ENCODE measurements around the gene EFNB3. TPM values are rescaled to one million over a fixed set of nuclear protein-coding genes. Genes with fewer than 3 reads are reported as not detected.
A peak's percentile ranks its signal among the peaks of the same experiment; 100 is the strongest.

Gene EFNB3
- total RNA-seq, 1 donor from 2014 or later = 0.08 TPM

- Mint-ChIP-seq H3K27ac (peak overlapping the region; percentile 20), H3K4me3 (no peak overlapping the region)
Observed at GRCh38 chr17:7705269-7706255, 560 bp downstream of the EFNB3 start.

GRCh38 chr17:7706631-7707354 lies 1.8 kb downstream of the EFNB3 start:
- Mint-ChIP-seq H3K36me3 (ENCODE audit: low read depth) (peaks cover 10% of the 10 kb centered on the region), H3K4me3 (no peak overlapping the region), H3K9me3 (no peaks in the 10 kb centered on the region), H3K4me1 (ENCODE audit: low read depth) (peaks cover 24% of the 10 kb centered on the region), H3K27ac (no peak overlapping the region), H3K27me3 (ENCODE audit: insufficient read depth) (peaks cover 33% of the 10 kb centered on the region)
- DNase-seq (ENCODE audit: low spot score) = no peak
- intact Hi-C loops (cut with micrococcal nuclease) = no loop called here

More at GRCh38 chr17:7705269-7706255, 560 bp downstream of the EFNB3 start:
- peaks cover 20% of the 10 kb centered on the region for H3K4me1 Mint-ChIP-seq (ENCODE audit: low read depth)
- peaks cover 28% of the 10 kb centered on the region for H3K27me3 Mint-ChIP-seq (ENCODE audit: insufficient read depth)
- peaks cover 12% of the 10 kb centered on the region for H3K36me3 Mint-ChIP-seq (ENCODE audit: low read depth)
- H3K9me3 Mint-ChIP-seq = no peaks in the 10 kb centered on the region
- intact Hi-C loops (cut with micrococcal nuclease) = no loop called here
- DNase-seq (ENCODE audit: low spot score) = no peak

GRCh38 chr17:7707446-7707845 lies 2.4 kb downstream of the EFNB3 start:
- peaks cover 24% of the 10 kb centered on the region for H3K4me1 Mint-ChIP-seq (ENCODE audit: low read depth)
- no peak overlapping the region for H3K27ac Mint-ChIP-seq
- no peak for DNase-seq (ENCODE audit: low spot score)
- H3K4me3 Mint-ChIP-seq = no peak overlapping the region
- intact Hi-C loops (cut with micrococcal nuclease) = no loop called here
- H3K36me3 Mint-ChIP-seq (ENCODE audit: low read depth) = peaks cover 8% of the 10 kb centered on the region
- H3K9me3 Mint-ChIP-seq = no peaks in the 10 kb centered on the region
- H3K27me3 Mint-ChIP-seq (ENCODE audit: insufficient read depth) = peaks cover 35% of the 10 kb centered on the region

- Mint-ChIP-seq H3K9me3 (no peaks in the 10 kb centered on the region), H3K27me3 (ENCODE audit: insufficient read depth) (peaks cover 38% of the 10 kb centered on the region), H3K36me3 (ENCODE audit: low read depth) (peaks cover 5% of the 10 kb centered on the region), H3K4me1 (ENCODE audit: low read depth) (peaks cover 24% of the 10 kb centered on the region), H3K27ac (no peak overlapping the region), H3K4me3 (no peak overlapping the region)
- intact Hi-C loops (cut with micrococcal nuclease) = no loop called here
- no peak for DNase-seq (ENCODE audit: low spot score)
Observed at GRCh38 chr17:7707858-7708750, 3.1 kb downstream of the EFNB3 start.

GRCh38 chr17:7709031-7709430 lies 4.0 kb downstream of the EFNB3 start:
- H3K4me1 Mint-ChIP-seq (ENCODE audit: low read depth) = peaks cover 19% of the 10 kb centered on the region
- H3K9me3 Mint-ChIP-seq = no peaks in the 10 kb centered on the region
- H3K4me3 Mint-ChIP-seq = no peak overlapping the region
- peaks cover 44% of the 10 kb centered on the region for H3K27me3 Mint-ChIP-seq (ENCODE audit: insufficient read depth)
- peaks cover 3% of the 10 kb centered on the region for H3K36me3 Mint-ChIP-seq (ENCODE audit: low read depth)
- intact Hi-C loops (cut with micrococcal nuclease) = no loop called here
- no peak overlapping the region for H3K27ac Mint-ChIP-seq
- DNase-seq (ENCODE audit: low spot score) = no peak

GRCh38 chr17:7710301-7710700 lies 5.3 kb downstream of the EFNB3 start:
- intact Hi-C loops (cut with micrococcal nuclease) = no loop called here
- Mint-ChIP-seq H3K27me3 (ENCODE audit: insufficient read depth) (peaks cover 44% of the 10 kb centered on the region), H3K27ac (no peak overlapping the region), H3K36me3 (ENCODE audit: low read depth) (peaks cover 3% of the 10 kb centered on the region), H3K4me3 (no peak overlapping the region), H3K9me3 (no peaks in the 10 kb centered on the region), H3K4me1 (ENCODE audit: low read depth) (peaks cover 10% of the 10 kb centered on the region)
- DNase-seq (ENCODE audit: low spot score) = no peak

- H3K4me3 Mint-ChIP-seq = no peak overlapping the region
- no peak overlapping the region for H3K27ac Mint-ChIP-seq
- peaks cover 10% of the 10 kb centered on the region for H3K4me1 Mint-ChIP-seq (ENCODE audit: low read depth)
- intact Hi-C loops (cut with micrococcal nuclease) = no loop called here
- H3K36me3 Mint-ChIP-seq (ENCODE audit: low read depth) = no peaks in the 10 kb centered on the region
- H3K9me3 Mint-ChIP-seq = no peaks in the 10 kb centered on the region
- DNase-seq (ENCODE audit: low spot score) = no peak
- peaks cover 46% of the 10 kb centered on the region for H3K27me3 Mint-ChIP-seq (ENCODE audit: insufficient read depth)
Observed at GRCh38 chr17:7711051-7711755, 6.2 kb downstream of the EFNB3 start.

GRCh38 chr17:7712111-7712771 lies 7.2 kb downstream of the EFNB3 start:
- H3K4me3 Mint-ChIP-seq = no peak overlapping the region
- H3K27ac Mint-ChIP-seq = no peak overlapping the region
- intact Hi-C loops (cut with micrococcal nuclease) = no loop called here
- no peaks in the 10 kb centered on the region for H3K9me3 Mint-ChIP-seq
- DNase-seq (ENCODE audit: low spot score) = no peak
- H3K27me3 Mint-ChIP-seq (ENCODE audit: insufficient read depth) = peaks cover 45% of the 10 kb centered on the region
- H3K36me3 Mint-ChIP-seq (ENCODE audit: low read depth) = no peaks in the 10 kb centered on the region
- peaks cover 19% of the 10 kb centered on the region for H3K4me1 Mint-ChIP-seq (ENCODE audit: low read depth)

GRCh38 chr17:7713782-7714181 lies 8.8 kb downstream of the EFNB3 start:
- intact Hi-C loops (cut with micrococcal nuclease) = no loop called here
- no peak overlapping the region for H3K27ac Mint-ChIP-seq
- H3K9me3 Mint-ChIP-seq = no peaks in the 10 kb centered on the region
- no peak for DNase-seq (ENCODE audit: low spot score)
- no peaks in the 10 kb centered on the region for H3K36me3 Mint-ChIP-seq (ENCODE audit: low read depth)
- H3K4me1 Mint-ChIP-seq (ENCODE audit: low read depth) = peaks cover 29% of the 10 kb centered on the region
- peaks cover 53% of the 10 kb centered on the region for H3K27me3 Mint-ChIP-seq (ENCODE audit: insufficient read depth)
- no peak overlapping the region for H3K4me3 Mint-ChIP-seq

- H3K9me3 Mint-ChIP-seq = no peaks in the 10 kb centered on the region
- H3K4me3 Mint-ChIP-seq = no peak overlapping the region
- intact Hi-C loops (cut with micrococcal nuclease) = no loop called here
- DNase-seq (ENCODE audit: low spot score) = no peak
- H3K36me3 Mint-ChIP-seq (ENCODE audit: low read depth) = no peaks in the 10 kb centered on the region
- H3K4me1 Mint-ChIP-seq (ENCODE audit: low read depth) = peaks cover 29% of the 10 kb centered on the region
- H3K27me3 Mint-ChIP-seq (ENCODE audit: insufficient read depth) = peaks cover 63% of the 10 kb centered on the region
- no peak overlapping the region for H3K27ac Mint-ChIP-seq
Observed at GRCh38 chr17:7714721-7715594, 10.0 kb downstream of the EFNB3 start.
